ENCODE measurements around the gene ARL15.

DNA sequence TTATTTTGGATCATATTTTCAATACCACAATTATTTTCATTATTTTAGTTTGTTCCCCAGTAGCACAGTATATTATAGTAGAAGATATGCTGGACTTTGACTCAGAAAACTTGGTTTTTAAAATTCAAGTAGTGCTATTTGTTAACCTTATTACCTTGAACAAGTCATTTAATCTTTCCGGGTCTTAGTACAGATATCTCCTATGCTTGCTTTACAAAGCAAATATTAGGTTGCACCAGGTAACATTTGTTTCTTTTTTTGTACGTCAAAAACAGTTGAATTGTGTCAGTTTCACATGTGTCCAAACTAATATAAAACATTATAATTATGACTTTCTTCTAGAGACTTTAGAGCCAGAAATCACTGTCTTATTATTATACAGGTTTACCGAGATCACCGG, 338.1 kb downstream of the ARL15 start:
- TF ChIP-seq, protein P1, sequence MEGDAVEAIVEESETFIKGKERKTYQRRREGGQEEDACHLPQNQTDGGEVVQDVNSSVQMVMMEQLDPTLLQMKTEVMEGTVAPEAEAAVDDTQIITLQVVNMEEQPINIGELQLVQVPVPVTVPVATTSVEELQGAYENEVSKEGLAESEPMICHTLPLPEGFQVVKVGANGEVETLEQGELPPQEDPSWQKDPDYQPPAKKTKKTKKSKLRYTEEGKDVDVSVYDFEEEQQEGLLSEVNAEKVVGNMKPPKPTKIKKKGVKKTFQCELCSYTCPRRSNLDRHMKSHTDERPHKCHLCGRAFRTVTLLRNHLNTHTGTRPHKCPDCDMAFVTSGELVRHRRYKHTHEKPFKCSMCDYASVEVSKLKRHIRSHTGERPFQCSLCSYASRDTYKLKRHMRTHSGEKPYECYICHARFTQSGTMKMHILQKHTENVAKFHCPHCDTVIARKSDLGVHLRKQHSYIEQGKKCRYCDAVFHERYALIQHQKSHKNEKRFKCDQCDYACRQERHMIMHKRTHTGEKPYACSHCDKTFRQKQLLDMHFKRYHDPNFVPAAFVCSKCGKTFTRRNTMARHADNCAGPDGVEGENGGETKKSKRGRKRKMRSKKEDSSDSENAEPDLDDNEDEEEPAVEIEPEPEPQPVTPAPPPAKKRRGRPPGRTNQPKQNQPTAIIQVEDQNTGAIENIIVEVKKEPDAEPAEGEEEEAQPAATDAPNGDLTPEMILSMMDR (IDR thresholded peaks at IDR 0.05), result no peak
- no peak for TF ChIP-seq EZH2 (IDR thresholded peaks at IDR 0.05; ENCODE audit: borderline replicate concordance, insufficient read depth, low read depth, low read length, poor library complexity, severe bottlenecking)

Data from B cell (primary cell).